Activated T-cell treated with anti-CD3 and anti-CD28 coated beads, Interleukin-2, amount 50 U/mL, for 72 hours (primary cell): ENCODE data around the gene CCDC92B. TPM values are rescaled to one million over a fixed set of nuclear protein-coding genes. Genes with fewer than 3 reads are reported as not detected.

Source experiments
- ATAC-seq, 2 donors: fragments of 150-1000 bp; cut with Tn5 transposase; replicated peaks in 1 of 2; 2 replicates each; pipeline ENCODE4 v1.10.0; 2021; ENCODE audit warnings: moderate library complexity in 2 of 2, mild to moderate bottlenecking in 1 of 2
- DNase-seq, 2 donors: peaks; one replicate each; pipeline ENCODE4 v3.0.0; 2021 to 2022; ENCODE audit warnings: mixed read lengths in 1 of 2
- H3K27ac Mint-ChIP-seq: one replicate; pipeline ENCODE4 v1.8.0; 2022; ENCODE audit warnings: mild to moderate bottlenecking, moderate library complexity, mixed read lengths
- H3K27me3 Mint-ChIP-seq: one replicate; pipeline ENCODE4 v1.8.0; 2022; ENCODE audit warnings: low read depth, mixed read lengths
- H3K36me3 Mint-ChIP-seq, 2 donors: one replicate each; pipeline ENCODE4 v1.8.0; 2022; ENCODE audit warnings: mixed read lengths in 2 of 2, mild to moderate bottlenecking in 1 of 2; ENCODE audit not compliant: insufficient read depth in 2 of 2
- H3K4me1 Mint-ChIP-seq: one replicate; pipeline ENCODE4 v1.8.0; 2022; ENCODE audit warnings: low read depth, mixed read lengths
- H3K4me3 Mint-ChIP-seq, 2 donors: one replicate each; pipeline ENCODE4 v1.8.0; 2022; ENCODE audit warnings: mild to moderate bottlenecking in 2 of 2, mixed read lengths in 2 of 2, moderate library complexity in 2 of 2
- H3K9me3 Mint-ChIP-seq, 2 donors: one replicate each; pipeline ENCODE4 v1.8.0; 2022; ENCODE audit warnings: mixed read lengths in 2 of 2
- total RNA-seq, 2 donors: library from RNA; stranded (reverse); gene quantifications; one replicate each; pipeline ENCODE4 v1.2.3, GENCODE V29; 2022

The CCDC92B gene
- total RNA-seq, 2 donors from 2014 or later, result 0.14 TPM; not detected in 1

GRCh38 chr17:2692781-2693135, 56.7 kb downstream of the CCDC92B start:
- Mint-ChIP-seq H3K27ac (no peak overlapping the region), H3K27me3 (no peaks in the 10 kb centered on the region), H3K4me1 (no peaks in the 10 kb centered on the region), H3K9me3 (no peaks in the 10 kb centered on the region), H3K36me3 (no peaks in the 10 kb centered on the region), H3K4me3 (no peak overlapping the region)
- ATAC-seq, result peak in 1 of 2 donors; percentile 9
- no peak for DNase-seq

GRCh38 chr17:2691965-2692780, 57.3 kb downstream of the CCDC92B start:
- Mint-ChIP-seq H3K36me3 (no peaks in the 10 kb centered on the region), H3K9me3 (no peaks in the 10 kb centered on the region), H3K27me3 (no peaks in the 10 kb centered on the region), H3K4me1 (no peaks in the 10 kb centered on the region), H3K4me3 (no peak overlapping the region), H3K27ac (no peak overlapping the region)
- DNase-seq (no peak), ATAC-seq (peak in 1 of 2 donors; percentile 4)

- no peak for ATAC-seq
- DNase-seq, result no peak
- Mint-ChIP-seq H3K9me3 (no peaks in the 10 kb centered on the region), H3K4me3 (no peak overlapping the region), H3K27ac (no peak overlapping the region), H3K27me3 (no peaks in the 10 kb centered on the region), H3K4me1 (no peaks in the 10 kb centered on the region), H3K36me3 (no peaks in the 10 kb centered on the region)
These were observed 58.2 kb downstream of the CCDC92B start for GRCh38 chr17:2691069-2691871.

GRCh38 chr17:2690165-2691068, 59.0 kb downstream of the CCDC92B start:
- Mint-ChIP-seq H3K4me3 (no peak overlapping the region), H3K9me3 (no peaks in the 10 kb centered on the region), H3K27me3 (no peaks in the 10 kb centered on the region), H3K36me3 (no peaks in the 10 kb centered on the region), H3K27ac (peak overlapping the region; percentile 38), H3K4me1 (no peaks in the 10 kb centered on the region)
- no peak for ATAC-seq
- DNase-seq, result no peak

GRCh38 chr17:2689411-2690164, 59.9 kb downstream of the CCDC92B start:
- no peak for DNase-seq
- Mint-ChIP-seq H3K27ac (peak overlapping the region; percentile 58), H3K9me3 (no peaks in the 10 kb centered on the region), H3K4me1 (no peaks in the 10 kb centered on the region), H3K36me3 (no peaks in the 10 kb centered on the region), H3K4me3 (no peak overlapping the region), H3K27me3 (no peaks in the 10 kb centered on the region)
- peak in 1 of 2 donors; percentile 14 for ATAC-seq

GRCh38 chr17:2688351-2689342, 60.8 kb downstream of the CCDC92B start:
- no peak for DNase-seq
- Mint-ChIP-seq H3K27ac (peak overlapping the region; percentile 58), H3K36me3 (no peaks in the 10 kb centered on the region), H3K4me1 (no peaks in the 10 kb centered on the region), H3K4me3 (no peak overlapping the region), H3K27me3 (no peaks in the 10 kb centered on the region), H3K9me3 (no peaks in the 10 kb centered on the region)
- no peak for ATAC-seq

- Mint-ChIP-seq H3K27ac (peak overlapping the region; percentile 65), H3K4me3 (no peak overlapping the region), H3K9me3 (no peaks in the 10 kb centered on the region), H3K4me1 (no peaks in the 10 kb centered on the region), H3K27me3 (no peaks in the 10 kb centered on the region), H3K36me3 (peaks cover 0 to 5% of the 10 kb centered on the region in 2 donors)
- no peak for DNase-seq
- no peak for ATAC-seq
These were observed 62.4 kb downstream of the CCDC92B start for GRCh38 chr17:2687074-2687418.

GRCh38 chr17:2685696-2686095, 63.8 kb downstream of the CCDC92B start:
- DNase-seq, result no peak
- Mint-ChIP-seq H3K4me3 (no peak overlapping the region), H3K36me3 (peaks cover 0 to 5% of the 10 kb centered on the region in 2 donors), H3K9me3 (no peaks in the 10 kb centered on the region), H3K27ac (peak overlapping the region; percentile 54), H3K27me3 (no peaks in the 10 kb centered on the region), H3K4me1 (no peaks in the 10 kb centered on the region)
- no peak for ATAC-seq

GRCh38 chr17:2684549-2684948, 64.9 kb downstream of the CCDC92B start:
- Mint-ChIP-seq H3K4me1 (no peaks in the 10 kb centered on the region), H3K27ac (no peak overlapping the region), H3K36me3 (peaks cover 3 to 13% of the 10 kb centered on the region in 2 donors), H3K4me3 (no peak overlapping the region), H3K9me3 (no peaks in the 10 kb centered on the region), H3K27me3 (no peaks in the 10 kb centered on the region)
- no peak for DNase-seq
- ATAC-seq, result no peak

GRCh38 chr17:2683912-2684311, 65.5 kb downstream of the CCDC92B start:
- no peak for ATAC-seq
- Mint-ChIP-seq H3K4me1 (no peaks in the 10 kb centered on the region), H3K36me3 (peaks cover 7 to 17% of the 10 kb centered on the region in 2 donors), H3K4me3 (no peak overlapping the region), H3K27ac (peak overlapping the region; percentile 57), H3K27me3 (no peaks in the 10 kb centered on the region), H3K9me3 (no peaks in the 10 kb centered on the region)
- no peak for DNase-seq

- H3K9me3 Mint-ChIP-seq, result no peaks in the 10 kb centered on the region
- ATAC-seq, result no peak
- H3K4me1 Mint-ChIP-seq, result no peaks in the 10 kb centered on the region
- DNase-seq, result no peak
- H3K27me3 Mint-ChIP-seq, result no peaks in the 10 kb centered on the region
- peaks cover 7 to 18% of the 10 kb centered on the region in 2 donors for H3K36me3 Mint-ChIP-seq
- H3K4me3 Mint-ChIP-seq, result no peak overlapping the region
- no peak overlapping the region for H3K27ac Mint-ChIP-seq
These were observed 67.1 kb downstream of the CCDC92B start for GRCh38 chr17:2682176-2682938.
